GM18498 (cell line): ENCODE measurements around the gene LEMD2.

Experiments used
- ATAC-seq: cut with Tn5 transposase; IDR thresholded peaks from one replicate; pipeline ENCODE4 v1.9.1; 2021; ENCODE audit warnings: mild to moderate bottlenecking, moderate library complexity; ENCODE audit not compliant: unreplicated experiment

The LEMD2 gene

DNA sequence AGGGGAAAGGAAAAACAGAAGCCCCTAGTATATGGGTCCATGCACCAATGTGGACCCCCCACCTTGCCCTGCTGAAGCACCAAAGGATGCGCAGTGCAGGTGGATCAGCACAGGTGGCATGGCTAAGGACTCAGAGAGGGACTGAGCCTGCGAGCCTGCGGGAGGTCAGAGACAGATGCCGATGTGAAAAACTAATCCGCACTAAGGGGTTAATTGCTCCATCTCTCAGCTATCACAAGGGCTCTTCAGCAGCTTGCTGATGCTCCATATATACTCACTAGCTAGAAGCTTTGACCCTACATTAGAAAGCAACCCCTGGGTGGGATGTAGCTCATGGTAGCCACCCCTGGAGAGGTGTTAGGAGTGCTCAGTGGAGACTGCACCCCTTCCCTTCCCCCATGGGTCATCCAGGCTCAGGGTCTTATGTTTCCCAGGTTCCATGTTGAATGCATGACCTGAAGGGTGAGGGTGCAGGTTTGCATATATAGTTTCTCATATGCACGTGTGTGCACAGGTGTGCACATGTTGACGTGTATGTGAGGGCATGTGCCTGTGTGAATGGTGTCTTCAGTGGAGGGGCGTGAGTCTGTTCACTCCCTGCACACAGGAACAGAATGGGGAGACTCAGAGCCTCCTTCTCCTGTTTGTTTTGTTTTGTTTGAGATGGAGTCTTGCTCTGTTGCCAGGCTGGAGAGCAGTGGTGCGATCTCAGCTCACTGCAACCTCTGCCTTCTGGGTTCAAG is 28.9 kb downstream of the LEMD2 start:
- ATAC-seq: no peak

DNA sequence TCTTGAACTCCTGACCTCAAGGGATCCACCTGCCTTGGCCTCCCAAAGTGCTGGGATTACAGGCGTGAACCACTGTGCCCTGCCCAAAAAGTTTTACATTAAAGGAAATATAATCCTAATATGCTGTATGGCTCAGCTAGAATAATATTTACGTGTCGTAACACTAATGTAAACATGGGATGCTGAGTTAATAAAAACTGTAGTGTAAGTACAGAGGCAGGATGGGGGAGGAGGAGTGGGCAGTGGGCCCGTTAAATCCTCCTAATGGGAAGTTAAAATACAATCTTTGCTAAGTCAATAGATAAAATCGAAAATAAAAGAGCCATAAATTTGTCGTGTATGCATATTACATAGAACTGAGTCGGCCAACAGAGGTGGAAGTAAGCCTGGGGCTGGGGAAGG is 30.1 kb downstream of the LEMD2 start:
- no peak for ATAC-seq

DNA sequence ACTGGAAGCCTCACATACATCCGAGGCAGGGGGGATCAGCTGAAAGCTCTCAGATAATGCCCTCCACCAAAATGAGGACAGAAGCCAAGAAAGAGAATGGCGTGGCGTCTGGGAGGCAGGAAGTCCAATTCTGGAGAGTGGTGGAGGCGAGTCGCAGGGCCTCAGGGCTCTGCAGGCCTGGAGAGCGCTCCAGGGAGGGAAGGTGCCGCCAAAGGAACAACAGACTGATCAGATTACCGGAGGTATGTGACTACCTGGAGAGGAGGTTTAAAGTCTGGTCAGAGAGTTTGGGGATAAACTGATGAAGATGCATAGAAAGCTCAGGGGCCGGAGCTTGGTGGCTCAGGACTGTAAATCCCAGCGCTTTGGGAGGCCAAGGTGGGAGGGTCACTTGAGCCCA is 31.0 kb downstream of the LEMD2 start:
- no peak for ATAC-seq

DNA sequence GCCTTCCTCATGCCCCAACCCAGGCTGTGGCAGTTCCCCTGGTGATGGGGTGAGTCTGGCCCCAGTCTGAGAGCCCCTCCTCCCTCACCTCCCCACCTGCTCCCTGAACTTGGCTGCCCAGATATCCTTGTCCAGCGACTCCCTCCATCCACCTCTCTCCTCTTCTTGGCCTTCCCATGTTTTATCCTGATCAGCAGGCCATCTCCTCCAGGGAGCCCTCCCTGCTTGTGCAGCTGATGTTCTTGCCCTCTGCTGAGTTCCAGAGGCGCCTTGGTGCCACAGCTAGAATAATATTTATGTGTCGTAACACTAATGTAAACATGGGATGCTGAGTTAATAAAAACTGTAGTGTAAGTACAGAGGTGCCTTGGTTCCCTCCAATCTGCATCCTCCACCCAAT is 31.8 kb downstream of the LEMD2 start:
- ATAC-seq: no peak

DNA sequence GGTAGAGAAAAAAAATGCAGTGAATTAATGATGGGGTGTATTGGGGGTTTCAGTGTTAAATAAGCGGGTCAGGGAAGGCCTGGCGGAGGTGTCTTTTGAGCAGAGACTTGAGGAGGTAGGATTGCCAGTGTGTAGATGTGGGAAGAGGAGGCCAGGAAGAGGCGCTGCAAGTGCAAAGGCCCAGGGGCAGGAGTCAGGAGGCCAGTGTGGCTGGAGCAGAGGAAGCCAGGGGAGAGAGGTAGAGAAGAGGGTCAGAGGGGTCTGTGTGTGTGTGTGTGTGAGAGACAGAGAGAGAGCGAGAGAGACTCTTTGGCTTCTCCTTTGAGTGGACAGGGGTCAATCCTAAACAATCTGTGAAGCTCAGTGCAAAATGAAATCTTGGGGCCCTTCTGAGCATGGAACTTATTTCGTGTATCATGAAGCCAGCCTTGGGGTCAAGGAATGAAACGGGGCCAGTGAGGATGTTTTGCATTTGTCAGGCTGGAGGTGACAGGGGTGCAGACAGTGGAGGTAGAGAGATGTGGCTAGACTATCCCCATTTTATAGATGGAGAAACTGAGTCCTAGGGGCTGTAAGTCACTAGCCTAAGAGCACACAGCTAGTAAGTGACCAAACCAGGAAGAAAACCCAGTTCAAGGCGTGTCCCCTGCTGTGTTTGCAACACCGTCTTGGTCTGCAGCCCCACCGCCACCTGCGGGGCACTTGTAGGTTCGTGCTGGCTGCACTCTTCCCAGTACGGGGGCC is 32.5 kb downstream of the LEMD2 start:
- ATAC-seq: no peak

GRCh38 chr6:33755070-33755869 is 33.7 kb downstream of the LEMD2 start:
- no peak for ATAC-seq

DNA sequence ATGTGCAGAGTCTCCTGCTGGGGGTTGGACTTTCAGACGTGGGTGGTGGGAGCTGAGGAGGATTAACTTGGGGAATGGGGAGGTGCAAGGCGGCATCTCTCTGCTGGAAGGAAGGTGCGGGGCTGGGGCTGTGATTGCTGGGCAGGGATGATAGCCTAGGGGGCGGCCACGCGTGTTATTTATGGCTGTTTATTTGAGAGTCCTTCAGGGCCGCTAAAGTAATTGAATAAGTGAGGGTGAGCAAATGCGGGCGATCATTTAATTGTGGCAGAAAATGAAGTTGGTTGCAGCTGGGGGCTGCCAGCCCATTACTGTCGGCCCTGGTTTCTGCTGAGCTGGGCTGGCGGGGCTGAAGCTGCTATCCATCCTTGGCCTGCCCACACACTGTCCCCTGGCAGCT is 34.7 kb downstream of the LEMD2 start:
- ATAC-seq: no peak

- ATAC-seq: no peak
Observed at GRCh38 chr6:33752646-33753015, 36.3 kb downstream of the LEMD2 start.

DNA sequence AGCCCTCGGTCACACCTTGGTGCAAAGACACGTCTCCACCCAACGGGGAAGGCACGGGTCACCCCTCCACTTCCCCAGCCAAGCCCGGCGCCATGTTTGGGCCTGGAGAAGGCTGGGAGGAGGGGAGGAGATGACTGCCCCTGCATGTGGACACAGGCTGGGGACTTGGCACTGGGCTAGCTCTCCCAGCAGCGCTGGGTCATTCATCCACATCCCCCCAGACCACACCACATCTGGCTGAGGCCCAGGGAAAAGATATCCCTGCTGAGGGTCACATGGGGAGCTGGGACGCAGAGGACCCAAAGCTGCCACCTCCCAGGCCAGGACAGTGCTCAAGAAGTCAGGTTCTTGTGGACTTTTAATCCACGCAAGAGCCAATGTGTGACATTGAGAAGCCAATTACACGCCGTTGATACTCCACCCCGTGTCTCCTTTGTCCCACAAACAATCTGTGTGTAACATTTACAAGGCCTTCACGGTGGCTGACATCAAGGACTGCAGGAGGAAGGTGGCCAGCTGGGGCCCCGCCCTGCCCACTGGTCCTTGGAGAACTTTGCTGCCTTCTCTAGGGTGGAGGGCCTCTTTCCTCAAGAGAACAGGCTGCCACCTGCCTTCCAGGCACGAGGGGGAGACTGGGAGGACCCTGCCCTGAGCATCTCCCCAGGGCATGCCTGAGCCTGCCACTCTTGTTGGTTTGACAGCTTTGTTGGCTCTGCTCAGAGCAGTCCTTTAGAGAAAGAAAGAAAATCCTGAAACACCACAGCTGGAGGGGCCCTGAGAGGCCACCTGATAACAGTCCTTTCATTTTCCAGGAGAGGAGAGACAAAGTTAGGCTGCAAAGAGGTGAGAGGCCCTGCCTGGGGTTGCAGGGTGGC is 36.9 kb downstream of the LEMD2 start:
- ATAC-seq: no peak

DNA sequence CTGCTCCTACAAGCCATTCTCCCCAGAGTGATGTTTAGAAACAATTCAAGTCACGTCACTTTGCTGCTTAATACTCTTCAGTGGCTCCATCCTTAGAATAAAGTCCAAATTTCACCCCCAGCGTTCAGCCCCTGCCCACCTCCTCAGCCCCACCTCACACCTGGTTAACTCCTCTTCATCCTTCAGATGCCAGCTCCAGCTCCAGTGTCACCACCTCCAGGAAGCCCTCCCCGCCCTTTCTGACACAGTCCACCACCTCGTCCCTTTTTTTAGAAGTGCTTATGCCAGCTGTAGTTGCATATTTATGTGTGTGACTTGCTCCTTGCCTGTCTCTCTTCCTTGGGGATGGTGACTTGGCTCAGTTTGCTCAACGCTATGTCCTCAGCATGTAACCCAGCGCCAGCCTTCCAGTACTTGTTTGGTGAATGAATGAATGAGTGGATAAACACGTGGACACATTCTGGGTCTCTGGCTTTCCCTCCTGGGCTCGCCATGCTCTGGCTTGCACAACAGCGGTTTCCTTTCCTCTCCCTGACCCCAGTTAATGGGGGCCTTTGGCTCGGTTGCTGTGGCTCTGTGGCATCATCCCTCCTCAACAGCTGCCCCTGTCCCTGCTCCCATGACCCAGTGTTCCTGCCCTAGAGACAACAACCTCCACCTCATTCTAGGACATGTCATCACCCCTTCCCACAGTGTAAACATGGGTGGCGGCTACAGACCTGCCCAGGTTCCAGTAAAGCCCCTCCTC is 38.5 kb downstream of the LEMD2 start:
- no peak for ATAC-seq

- ATAC-seq: no peak
Observed at GRCh38 chr6:33749401-33749800, 39.5 kb downstream of the LEMD2 start.

GRCh38 chr6:33748841-33749240 is 40.1 kb downstream of the LEMD2 start:
- no peak for ATAC-seq

GRCh38 chr6:33747823-33748222 is 41.1 kb downstream of the LEMD2 start:
- no peak for ATAC-seq

DNA sequence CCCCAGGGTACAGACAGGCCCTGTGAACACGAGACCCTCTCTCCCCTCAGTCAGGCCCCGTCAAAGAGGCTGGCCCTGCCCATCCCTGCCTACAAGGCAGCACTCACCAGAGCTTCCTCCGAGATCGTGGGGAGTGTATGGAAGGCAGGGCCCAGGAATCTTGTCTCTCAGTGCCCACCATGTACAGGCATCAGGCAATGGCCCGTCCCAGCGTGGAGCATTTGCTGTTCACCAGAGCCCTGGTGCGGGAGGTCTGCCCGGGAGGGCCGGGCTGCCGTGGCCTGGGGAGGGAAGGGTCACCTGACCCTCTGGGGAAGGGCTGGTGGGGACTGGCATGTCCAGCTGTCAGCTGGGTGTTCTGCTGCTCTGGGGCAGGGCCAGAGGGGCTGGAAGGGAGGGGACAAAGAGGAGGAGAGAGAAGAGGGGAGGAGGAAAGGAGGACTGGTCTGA is 42.3 kb downstream of the LEMD2 start, which contains the start of gene IP6K3:
Gene IP6K3, minus strand, starts transcription at position 255 of the 450 bp plus-strand sequence. CDS start 11,429 bp downstream, outside the sequence.
- ATAC-seq: no peak

DNA sequence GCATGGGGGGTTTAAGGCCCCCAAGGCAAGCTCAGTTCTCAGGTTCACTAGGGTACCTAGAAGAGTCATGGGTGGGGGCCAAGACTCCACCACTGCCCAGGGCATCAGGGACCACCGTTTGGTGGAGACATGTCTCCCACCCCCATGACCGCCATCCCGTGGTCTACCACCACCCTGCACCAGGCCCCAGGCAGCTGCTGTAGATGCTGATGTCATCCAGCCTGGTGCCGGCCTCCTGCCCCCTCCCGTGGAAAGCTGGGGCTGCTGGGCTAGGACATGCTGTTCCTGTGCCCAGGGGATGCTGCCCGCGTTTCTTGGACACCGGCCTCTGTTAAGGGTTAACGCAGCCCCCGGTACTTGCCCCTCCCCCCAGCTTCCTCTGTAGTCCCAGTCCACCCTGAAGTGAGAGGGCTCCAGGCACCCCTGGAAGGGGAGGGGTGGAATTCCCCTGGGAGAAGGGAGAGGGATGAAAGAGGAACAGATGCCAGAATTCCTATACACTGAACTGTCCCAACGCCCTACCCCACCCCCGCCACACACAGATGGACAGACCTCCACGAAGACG is 42.8 kb downstream of the LEMD2 start:
- no peak for ATAC-seq

DNA sequence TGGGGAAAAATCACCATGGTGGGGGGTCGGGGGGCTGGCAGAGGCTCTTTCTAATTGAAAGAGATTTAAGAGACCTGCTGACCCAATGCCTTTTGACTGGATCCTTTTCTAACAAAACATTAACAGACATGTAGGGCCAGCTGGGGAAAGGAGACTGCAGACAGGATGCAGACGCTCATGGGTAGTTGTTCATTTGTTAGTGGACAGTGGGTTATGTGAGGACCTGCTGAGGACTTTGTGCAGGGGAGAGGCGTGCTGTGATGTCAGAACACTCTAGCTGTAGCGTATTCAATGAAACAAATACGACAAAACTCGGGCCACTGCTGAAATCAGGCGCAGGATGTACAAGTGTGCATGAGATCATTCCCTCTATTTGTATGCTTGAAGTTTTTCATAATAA is 43.4 kb downstream of the LEMD2 start:
- ATAC-seq: no peak

- no peak for ATAC-seq
Observed at GRCh38 chr6:33744895-33745546, 43.9 kb downstream of the LEMD2 start.

- no peak for ATAC-seq
Observed at GRCh38 chr6:33744001-33744848, 44.7 kb downstream of the LEMD2 start.
